Suprapubic skin (tissue), 4 donors: Measurements from ENCODE around the gene MAPKAPK3.

ENCODE experiments used
- CTCF ChIP-seq, 2 donors: fragments of 200-600 bp in 1 of 2; fragments of 450-650 bp in 1 of 2; sonication (generic) in 1 of 2; IDR thresholded peaks; one replicate each; pipeline ENCODE4 v1.5.1; 2016 to 2019; ENCODE audit warnings: antibody characterized with exemption in 2 of 2, mild to moderate bottlenecking in 1 of 2, moderate library complexity in 1 of 2
- EP300 ChIP-seq: sonication (generic); formaldehyde crosslinking; IDR thresholded peaks from one replicate; pipeline ENCODE4 v1.6.1; 2017; ENCODE audit warnings: antibody characterized with exemption
- POLR2A ChIP-seq, 2 donors: fragments of 450-650 bp; IDR thresholded peaks; one replicate each; pipeline ENCODE4 v1.6.1; 2017; ENCODE audit warnings: antibody characterized with exemption in 2 of 2, mild to moderate bottlenecking in 2 of 2, moderate library complexity in 2 of 2
- POLR2AphosphoS5 ChIP-seq, 3 donors: sonication (generic); formaldehyde crosslinking; IDR thresholded peaks; one replicate each; pipeline ENCODE4 v1.6.1; 2017; ENCODE audit warnings: antibody characterized with exemption in 3 of 3

- TF ChIP-seq CTCF (IDR thresholded peaks at IDR 0.05) (no peak), EP300 (no peak), POLR2A (IDR thresholded peaks at IDR 0.05) (no peak), POLR2AphosphoS5 (IDR thresholded peaks at IDR 0.05) (no peak)
Observed at GRCh38 chr3:50623840-50624474, 7.0 kb downstream of the MAPKAPK3 start.
